HG02571 (cell line): ENCODE data around the gene ATP8B3.

Experiments
- ATAC-seq: cut with Tn5 transposase; IDR thresholded peaks from one replicate; pipeline ENCODE4 v1.9.1; 2021; ENCODE audit warnings: mild to moderate bottlenecking, moderate library complexity; ENCODE audit not compliant: unreplicated experiment

Gene ATP8B3

GRCh38 chr19:1758959-1759903 lies 52.8 kb downstream of the ATP8B3 start:
- no peak for ATAC-seq

DNA sequence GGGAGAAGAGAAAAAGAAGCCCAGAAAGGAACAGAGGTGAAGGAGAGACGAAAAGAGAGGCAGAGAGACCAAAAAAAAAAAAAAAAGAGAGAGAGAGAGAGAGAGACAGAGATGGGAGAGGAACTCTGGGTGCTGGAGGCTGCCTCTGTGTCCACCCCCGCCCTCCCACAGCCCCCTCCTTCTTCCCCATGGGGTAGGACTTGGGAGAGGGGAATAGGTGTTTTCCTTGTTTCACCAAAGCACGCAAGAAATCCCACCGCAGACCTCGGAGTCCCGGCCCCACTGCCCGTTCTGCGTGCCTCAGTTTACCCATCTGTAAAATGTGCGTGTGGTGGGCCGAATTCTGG lies 53.9 kb downstream of the ATP8B3 start:
- no peak for ATAC-seq

DNA sequence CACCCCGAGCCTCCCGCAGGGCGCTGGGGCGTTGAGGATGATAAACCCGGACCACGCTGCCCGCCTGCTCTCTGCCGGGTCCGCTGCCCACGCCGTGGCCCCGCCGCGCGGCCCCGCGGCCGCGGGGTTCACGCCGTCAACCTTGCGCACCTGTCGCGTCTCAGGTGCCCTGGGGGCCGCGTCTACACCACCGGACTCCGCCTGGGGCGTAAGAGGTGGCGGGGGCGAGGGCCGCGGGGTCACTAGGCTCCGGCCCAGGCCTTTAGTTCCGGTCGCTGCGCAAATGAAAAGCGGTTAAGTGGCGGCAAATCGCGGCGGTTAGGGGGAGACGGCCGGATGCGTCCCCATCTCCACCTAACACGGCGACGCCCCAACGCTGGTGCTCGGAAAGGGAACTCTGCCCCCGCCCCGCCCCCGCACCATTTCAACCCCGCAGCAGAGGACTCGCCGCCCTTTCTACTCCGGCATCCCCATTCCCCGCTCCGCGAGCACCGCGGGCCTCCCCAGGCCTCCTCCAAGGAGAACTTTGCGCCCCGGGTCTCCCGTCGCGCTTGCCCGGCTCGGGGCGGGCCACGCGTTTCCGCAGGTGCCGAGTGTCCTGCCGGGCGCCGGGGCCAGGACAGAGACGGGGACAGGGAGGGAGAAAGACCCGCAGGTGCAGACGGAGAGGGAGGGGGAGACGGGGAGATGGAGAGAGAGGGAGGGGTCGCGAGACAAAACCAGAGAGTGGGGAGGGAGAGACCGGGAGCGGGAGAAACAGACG lies 54.4 kb downstream of the ATP8B3 start:
- no peak for ATAC-seq

DNA sequence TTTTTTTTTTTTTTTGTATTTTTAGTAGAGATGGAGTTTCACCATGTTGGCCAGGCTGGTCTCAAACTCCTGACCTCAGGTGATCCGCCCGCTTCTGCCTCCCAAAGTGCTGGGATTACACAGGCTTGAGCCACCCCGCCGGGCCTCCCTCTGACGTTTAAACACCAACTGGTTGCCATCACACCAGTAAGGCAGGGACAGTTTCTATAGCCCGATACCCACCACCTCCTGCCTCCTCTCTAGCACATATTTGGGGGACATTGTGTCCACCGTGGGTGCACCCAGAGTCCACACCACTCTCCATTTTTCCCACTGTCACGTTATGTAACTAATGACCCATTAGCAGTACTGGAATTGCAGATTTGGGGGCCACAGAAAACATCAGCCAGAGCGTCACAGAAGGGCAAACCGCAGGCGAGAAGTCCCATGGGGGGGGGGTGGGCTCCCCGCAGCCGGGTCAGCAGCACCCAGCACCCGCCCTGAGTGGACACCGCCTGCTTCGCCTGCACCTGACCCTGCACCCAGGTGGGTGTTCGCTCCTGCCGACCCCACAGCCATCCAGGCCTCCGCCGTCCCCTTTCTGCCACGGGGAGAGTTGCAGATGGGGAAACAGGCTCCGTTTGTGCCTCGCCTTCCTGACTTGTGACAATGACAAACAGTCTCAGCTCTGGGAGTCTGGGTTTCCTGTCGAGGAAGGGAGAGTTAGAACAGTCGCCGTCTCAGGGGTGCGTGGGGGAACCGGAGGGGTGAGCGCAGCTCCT lies 55.2 kb downstream of the ATP8B3 start:
- ATAC-seq = no peak

DNA sequence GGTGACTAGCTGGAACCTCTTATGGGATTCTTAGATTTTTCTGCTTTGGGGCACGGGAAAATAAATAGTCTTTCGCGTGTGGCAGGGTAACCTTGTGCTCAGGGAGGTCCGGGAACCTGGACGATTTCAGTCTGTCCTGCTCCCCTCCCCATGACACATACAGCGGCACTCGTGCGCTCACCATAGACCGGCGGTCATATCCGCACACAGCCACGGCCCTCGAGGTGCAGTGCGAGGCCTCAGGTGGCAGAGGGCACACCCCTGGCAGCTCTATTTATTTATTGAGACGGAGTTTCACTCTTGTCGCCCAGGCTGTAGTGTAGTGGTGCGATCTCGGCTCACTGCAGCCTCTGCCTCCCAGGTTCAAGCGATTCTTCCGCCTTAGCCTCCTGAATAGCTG lies 55.8 kb downstream of the ATP8B3 start:
- no peak for ATAC-seq

DNA sequence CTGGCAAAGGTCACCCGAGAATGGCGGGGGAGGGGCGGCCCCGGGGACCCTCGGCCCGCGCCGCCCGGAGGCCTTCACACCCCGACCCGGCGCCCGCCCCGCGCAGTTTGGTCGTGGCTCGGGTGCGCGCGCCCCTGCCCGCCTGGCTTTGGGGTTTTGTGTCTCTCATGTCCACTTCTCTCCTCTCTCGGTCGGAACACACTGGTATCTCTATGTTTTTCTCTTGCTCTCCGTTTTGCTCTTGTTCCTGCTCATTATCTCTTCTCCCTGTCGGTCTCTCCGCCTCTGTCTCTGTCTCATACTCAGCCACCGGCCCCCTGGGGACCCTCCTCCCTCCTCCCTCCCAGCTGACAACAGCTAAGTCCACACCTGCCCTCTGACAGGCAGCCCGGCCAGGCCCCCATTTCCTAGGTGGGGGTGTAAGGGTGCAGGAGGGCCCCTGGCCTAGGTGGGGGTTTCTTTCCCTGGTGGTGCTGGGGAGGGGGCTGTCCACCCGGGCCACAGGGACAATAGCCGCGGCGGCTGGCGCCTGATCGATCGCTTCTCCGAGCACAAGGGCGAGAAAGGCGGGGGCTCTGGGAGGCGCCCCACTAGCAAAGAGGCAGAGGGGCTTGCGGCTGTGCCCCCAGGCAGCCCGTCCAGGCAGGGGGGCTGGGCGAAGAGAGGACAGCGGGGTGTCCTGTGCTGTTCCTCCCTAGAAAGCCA lies 56.5 kb downstream of the ATP8B3 start:
- ATAC-seq = no peak

GRCh38 chr19:1754636-1755466 lies 57.2 kb downstream of the ATP8B3 start:
- no peak for ATAC-seq

DNA sequence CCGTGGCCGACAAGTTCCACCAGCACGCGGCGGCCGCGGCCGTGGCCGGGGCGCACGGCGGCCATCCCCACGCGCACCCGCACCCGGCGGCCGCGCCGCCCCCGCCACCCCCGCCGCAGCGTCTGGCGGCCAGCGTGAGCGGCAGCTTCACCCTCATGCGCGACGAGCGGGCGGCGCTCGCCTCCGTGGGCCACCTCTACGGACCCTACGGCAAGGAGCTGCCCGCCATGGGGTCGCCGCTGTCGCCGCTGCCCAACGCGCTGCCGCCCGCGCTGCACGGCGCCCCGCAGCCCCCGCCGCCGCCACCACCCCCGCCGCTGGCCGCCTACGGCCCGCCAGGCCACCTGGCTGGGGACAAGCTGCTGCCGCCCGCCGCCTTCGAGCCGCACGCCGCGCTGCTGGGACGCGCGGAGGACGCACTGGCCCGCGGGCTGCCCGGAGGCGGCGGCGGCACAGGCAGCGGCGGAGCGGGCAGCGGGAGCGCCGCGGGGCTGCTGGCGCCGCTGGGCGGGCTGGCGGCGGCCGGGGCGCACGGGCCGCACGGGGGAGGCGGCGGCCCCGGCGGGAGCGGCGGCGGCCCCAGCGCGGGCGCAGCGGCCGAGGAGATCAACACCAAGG lies 57.9 kb downstream of the ATP8B3 start:
- ATAC-seq = no peak

DNA sequence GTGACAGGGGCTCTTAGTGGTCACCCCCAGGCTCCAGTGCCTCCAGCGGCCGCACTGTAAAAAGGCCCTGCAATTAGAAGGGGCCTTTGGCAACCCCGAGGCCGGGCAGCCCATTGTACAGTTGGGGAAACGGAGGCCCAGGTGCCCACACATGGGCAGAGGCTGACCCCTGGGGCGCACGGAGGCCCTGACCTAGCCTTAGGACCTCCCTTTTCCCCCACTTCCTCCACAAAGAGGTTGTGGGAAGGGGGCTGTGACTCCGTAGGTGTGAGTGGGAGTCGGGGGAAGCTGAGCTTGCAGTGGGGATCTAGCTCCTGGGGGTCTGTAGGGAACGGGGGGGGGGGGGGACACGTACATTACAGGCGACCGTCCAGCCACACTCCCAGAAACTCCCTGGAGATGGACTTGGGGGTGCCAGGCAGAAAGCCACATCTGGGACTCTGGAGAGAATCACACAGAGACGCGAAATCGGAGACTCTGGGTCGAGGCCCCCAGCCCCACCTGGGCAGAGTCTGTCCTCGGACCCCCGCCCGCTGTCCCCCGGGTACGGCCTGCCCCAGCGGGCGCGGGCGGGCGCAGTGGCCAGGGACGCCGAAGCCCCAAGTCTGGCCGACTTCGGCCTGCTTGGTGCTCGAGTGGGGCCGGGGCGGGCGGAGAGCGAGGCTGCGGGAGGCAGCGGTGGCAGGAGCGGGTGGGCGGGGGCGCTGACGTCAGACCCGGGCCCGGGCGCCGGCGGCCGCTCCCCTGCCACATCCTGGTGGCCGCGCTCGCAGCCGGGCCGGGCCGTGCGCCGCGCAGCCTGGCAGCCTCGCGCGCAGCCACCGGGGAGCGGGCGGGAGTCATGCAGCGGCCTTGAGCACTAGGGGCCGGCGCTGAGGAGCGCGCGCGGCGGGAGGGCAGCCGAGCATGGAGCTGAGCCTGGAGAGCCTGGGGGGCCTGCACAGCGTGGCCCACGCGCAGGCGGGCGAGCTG lies 59.0 kb downstream of the ATP8B3 start, which contains the start of gene ONECUT3:
Gene ONECUT3, plus strand, starts transcription at position 750 of the 972 bp plus-strand sequence. Its CDS starts 157 bp downstream, at position 907.
- ATAC-seq = no peak

DNA sequence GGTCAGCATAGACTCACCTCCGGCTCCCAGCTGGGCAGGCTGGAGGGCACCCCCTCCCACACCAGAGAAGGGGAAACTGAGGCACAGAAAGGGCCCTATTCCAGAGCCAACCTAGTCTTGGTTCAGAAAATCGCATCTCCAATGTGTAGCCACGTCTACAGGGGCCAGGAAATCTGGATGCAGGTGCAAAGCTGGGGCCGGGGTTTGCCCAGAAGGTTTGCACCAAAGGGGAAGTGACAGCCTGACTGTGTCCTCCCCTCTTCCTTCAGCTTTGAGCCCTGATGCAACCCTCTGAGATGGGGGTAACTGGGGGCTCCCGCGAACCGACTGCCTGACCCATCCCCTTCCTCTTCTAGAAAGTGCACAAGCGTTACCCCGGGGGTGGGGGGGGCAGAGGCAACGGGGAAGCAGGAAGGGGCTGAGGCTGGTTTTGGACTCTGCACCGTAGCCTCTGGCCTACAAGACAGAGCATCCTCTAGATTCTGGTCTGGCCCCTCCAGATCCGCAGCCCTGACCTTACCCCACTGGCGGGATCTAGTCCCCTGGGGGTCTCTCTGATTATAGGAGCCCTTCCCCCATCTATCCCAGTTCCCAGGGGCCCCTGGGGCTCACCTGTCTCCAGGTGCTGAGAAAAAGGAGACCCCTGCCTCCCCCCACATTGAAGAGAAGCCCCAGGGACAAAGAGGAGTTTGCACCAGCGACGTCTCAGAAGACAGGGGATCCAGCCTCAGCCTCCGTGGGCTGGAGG lies 59.9 kb downstream of the ATP8B3 start:
- no peak for ATAC-seq

DNA sequence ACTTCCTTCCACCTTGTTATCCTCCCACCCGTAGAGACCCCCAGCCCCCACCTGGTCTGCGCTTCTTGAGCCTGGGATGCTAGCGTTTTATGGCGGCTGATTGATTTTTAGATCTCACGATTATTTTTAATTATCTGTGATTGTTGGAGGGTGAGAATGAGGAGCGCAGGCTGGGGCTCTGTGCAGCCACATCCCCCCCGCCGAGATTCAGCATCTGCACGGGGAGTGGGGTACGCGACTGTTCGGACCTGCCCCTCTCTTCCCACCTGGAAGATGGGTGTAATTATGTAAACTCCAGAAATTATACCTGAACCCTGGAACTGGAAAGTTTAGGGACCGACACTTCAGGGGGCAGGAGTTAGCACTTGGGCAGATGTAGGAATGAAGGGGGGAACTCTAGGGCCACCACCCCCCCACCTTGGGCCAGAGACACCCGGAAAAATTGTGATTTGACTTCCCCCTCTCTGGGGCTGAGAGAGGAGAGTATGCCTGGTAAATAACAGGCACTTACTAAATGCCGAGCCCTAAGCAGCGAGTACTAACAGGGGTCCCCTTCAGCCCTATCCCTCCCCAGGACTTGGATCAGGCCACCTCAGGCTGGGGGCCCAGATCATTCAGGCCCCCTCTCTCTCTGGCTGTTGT lies 60.6 kb downstream of the ATP8B3 start:
- no peak for ATAC-seq

DNA sequence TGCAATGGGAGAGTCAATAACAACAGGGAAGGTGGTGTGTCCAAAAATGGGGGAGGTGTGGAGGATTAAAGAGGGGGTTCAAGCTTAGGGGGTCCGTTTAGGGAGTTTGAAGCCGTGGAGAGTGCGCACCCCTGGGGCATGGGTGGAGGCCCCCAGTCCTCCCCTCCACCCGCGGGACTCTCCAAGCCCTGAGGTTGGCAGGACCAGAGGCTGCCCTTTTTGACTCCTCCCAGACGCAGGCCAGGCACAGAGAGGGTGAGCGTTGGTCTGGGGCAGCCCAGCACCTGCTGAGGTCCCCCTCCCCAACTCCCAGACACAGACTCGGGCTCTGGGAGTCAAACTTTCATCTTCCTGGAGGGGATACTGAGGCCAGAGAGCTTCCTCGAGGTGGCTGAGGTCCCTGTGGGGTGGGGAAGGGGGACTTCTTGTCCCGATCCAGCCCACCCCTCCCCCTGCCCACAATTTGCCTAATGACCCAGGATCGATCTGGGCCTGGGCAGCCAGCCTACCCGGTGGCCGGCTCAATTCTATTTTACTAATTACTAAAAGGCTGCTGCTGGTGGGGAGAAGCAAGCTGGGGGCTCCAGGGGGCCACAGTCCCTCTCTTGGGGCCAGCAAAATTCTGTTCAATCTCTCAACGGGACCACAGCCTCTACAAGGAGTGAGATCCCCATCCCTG lies 61.6 kb downstream of the ATP8B3 start:
- ATAC-seq = no peak

GRCh38 chr19:1749373-1750342 lies 62.4 kb downstream of the ATP8B3 start:
- no peak for ATAC-seq

DNA sequence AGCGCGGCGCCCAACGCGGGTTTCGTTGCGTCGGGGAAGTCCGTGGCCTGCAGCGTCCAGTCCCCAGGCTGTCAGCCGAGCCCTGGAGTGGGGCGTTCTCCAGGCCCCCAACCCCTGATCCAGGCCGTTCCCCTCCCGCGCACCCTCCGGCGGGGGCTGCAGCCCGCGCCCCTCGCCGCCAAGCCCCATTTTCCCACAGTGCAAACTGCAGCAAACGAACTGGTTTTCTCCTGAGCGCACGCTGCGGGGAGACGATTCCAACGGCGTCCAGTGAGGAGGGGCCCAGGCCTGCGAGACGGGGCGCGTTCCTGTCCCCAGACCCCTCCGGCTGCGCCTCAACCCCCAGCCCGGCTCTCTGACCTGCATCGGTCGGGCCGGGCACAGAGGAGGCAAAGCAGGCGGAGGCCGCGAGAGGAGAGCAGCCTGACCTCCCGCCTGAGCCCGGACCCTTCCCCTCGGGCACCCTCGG lies 63.2 kb downstream of the ATP8B3 start:
- no peak for ATAC-seq
